GM10266 (cell line): ENCODE measurements around the gene CKAP2L.

ENCODE experiments used
- DNase-seq: peaks from one replicate; pipeline ENCODE4 v3.0.0; 2012; ENCODE audit errors: extremely low spot score
- CTCF ChIP-seq: IDR thresholded peaks from 2 replicates; pipeline ENCODE4 v1.5.1; 2012; ENCODE audit warnings: mild to moderate bottlenecking, low read depth; ENCODE audit not compliant: control insufficient read depth, insufficient read depth; ENCODE audit errors: missing control alignments

CKAP2L gene

DNA sequence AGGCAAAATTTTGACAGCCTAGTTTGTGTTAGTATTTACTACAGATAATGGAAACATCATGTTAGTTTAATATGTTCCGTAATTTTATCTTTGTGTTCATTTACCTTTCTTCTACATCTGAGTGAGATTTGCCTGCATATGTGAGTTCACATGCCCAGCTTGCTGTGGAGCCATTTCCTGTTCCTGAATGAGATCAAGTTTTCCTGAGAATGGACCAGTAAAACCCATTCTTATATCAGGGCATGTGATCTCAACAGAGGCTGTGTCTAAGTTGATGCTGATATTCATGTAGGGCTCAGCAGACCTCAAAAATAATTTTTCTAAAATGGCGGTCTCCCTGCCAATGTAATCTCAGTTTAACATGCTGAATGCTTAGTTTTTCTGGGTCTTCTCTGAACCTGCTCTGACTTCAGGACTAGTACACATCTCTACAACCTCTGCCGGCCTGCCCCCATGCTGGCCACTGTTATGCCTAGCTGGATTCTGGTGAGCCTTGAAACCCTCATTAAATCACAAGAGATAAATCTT, 18.8 kb upstream of the CKAP2L start:
- DNase-seq = no peak
- TF ChIP-seq CTCF = no peak

DNA sequence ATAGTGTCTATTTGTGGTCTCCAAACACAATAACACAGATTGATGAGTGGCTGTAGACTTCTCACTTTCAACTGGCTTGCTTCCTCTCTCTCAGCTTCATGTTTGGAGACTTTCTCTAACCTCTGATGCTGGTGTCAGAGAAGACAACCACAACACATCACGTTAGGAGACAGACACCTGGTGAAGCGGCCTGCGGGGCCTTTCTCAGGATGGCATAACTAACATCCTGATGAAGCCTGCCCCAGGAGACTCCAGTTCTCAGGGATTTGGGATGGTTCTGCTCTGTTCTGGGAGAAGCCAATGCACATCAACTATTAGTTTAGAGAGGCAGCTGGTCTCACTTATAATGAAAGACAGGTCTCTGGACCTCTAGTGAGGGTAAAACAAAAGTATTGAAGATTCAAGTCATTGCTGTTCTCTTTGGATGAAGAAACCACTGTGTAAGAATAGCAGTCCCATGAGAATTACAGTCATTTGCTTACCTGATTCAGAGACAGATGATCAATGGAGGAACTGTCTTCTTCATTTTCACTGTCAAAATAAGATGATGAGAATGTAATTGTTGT, 17.9 kb upstream of the CKAP2L start:
- peak; percentile 39 for DNase-seq
- TF ChIP-seq CTCF = no peak

- no peak for DNase-seq
- no peak for TF ChIP-seq CTCF
Observed at GRCh38 chr2:112779598-112779997, 15.2 kb upstream of the CKAP2L start.

GRCh38 chr2:112777036-112777435, 12.6 kb upstream of the CKAP2L start:
- no peak for DNase-seq
- TF ChIP-seq CTCF = no peak

DNA sequence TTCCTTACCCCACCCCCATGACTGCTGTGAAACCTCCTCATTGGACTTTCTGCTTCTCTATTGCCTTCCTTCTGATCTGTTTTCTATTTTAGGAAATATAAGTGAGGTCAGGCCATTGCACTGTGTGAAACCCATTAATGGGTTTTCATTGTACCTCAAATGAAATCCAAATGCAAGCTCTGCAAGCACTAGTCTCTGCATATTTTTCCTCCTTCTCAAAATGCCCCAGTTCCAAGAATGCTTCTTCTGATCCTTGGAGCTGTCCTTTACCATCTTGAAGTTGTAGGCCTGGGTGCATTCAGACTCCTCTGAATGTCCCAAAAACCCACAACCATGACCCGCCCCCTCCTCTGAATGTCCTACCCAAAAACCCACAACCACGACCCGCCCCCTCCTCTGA, 11.7 kb upstream of the CKAP2L start:
- no peak for TF ChIP-seq CTCF
- no peak for DNase-seq

DNA sequence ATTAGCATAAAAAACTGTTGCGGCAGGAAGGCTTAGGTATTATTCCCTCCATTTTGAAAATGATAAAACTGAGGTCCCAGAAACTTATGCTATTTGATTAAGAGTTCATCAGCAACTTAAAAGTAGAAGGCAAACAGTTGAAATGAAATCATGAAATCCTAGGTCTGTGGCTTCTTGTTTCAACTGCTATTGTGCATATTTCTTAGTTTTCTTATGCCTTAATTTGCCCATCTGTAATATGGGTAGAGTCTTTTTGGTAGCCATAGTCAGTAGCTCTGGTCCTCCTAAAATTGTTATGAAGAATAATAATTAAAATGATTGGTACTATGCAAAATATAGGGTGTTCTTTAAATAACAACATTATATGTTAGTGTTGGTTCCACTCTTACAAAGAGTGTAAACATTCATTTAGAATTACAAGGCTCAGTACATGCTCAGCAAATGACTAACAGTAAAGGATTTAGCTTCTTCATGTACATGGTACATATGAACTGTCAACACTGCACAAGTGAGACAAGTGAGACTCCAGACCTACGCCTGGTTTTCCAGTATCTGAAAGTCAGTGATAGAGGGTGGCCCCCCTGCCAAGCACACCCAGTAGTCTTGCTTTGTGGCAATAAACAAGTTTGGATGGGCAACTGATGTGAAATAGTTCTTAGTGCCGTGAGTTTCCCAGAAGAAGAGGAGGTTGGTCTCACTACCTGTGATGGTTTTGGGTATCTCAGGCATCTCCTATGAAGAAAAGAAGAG, 10.3 kb upstream of the CKAP2L start:
- no peak for DNase-seq
- TF ChIP-seq CTCF = no peak

DNA sequence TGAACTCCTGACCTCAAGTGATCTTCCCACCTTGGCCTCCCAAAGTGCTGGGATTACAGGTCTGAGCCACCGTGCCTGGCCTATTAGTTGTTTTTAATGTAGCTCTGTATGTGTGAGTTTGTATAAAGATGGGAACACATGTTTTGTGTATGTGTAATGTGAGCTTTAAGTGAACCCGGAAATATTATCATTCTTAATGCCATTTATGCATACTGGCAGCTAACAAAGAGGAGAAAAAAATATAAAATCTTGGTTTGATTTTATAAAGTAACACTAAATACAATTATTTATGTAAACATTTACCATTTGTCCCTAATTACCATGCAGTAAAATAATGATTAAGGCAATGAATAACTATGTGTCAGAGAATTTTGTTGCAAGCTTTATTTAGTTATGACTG, 9.1 kb upstream of the CKAP2L start:
- no peak for TF ChIP-seq CTCF
- no peak for DNase-seq
